GM13976 (cell line): ENCODE data around the gene R3HCC1L.

Experiments
- DNase-seq: peaks from one replicate; pipeline ENCODE4 v3.0.0; 2012; ENCODE audit warnings: low spot score
- in situ Hi-C: fragments of 300-500 bp; cut with MboI; formaldehyde crosslinking; loops from one replicate; pipeline ENCODE4 v1.12.0; 2022; ENCODE audit warnings: low sequenced_read_pairs, mixed read lengths, inconsistent platforms; ENCODE audit not compliant: unreplicated experiment
- TF ChIP-seq, protein P1 (sequence below): IDR thresholded peaks from 2 replicates; pipeline ENCODE4 v1.5.1; 2012; ENCODE audit warnings: borderline replicate concordance, mild to moderate bottlenecking; ENCODE audit not compliant: insufficient read depth; ENCODE audit errors: extremely low read depth, missing control alignments, control extremely low read depth

R3HCC1L gene

DNA sequence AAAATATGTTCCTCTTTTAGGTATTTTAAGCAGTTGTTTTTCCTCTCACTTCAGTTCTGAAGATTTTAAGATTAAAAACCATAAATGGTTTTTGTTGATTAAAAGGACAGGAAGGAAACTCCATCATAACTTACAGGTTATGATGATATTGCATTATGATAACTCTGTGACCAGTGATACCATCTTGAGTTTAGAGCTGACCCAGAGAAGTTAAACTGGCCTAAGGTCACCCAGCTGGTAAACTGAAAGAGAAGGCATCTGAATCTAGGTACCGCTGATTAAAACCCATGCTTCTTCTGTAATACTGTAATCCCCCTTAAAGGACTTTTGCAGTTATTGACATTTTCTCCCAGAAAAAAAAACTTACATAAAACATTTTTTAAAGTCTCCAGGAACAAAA lies 103.9 kb downstream of the R3HCC1L start:
- TF ChIP-seq, protein P1, sequence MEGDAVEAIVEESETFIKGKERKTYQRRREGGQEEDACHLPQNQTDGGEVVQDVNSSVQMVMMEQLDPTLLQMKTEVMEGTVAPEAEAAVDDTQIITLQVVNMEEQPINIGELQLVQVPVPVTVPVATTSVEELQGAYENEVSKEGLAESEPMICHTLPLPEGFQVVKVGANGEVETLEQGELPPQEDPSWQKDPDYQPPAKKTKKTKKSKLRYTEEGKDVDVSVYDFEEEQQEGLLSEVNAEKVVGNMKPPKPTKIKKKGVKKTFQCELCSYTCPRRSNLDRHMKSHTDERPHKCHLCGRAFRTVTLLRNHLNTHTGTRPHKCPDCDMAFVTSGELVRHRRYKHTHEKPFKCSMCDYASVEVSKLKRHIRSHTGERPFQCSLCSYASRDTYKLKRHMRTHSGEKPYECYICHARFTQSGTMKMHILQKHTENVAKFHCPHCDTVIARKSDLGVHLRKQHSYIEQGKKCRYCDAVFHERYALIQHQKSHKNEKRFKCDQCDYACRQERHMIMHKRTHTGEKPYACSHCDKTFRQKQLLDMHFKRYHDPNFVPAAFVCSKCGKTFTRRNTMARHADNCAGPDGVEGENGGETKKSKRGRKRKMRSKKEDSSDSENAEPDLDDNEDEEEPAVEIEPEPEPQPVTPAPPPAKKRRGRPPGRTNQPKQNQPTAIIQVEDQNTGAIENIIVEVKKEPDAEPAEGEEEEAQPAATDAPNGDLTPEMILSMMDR, result no peak
- in situ Hi-C loops, result no loop called here
- no peak for DNase-seq

DNA sequence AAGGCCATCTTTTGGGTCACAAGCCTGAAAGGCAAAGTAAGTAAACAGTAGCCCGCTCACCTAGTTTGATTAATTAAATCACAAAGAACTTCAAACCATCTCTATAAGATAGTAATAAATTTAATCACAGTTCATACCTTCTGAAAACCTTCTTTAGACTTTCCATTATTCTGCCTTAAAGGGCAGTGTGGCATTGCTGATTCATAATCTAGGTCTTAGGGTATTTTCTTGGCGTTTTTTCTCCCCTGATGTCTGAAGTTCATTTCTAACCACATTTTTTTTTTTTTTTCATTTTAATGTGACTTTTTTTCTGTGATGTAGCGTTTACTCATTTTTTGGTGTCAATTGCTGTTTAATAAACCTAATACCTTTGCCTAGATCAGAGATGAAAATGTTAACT lies 106.1 kb downstream of the R3HCC1L start:
- in situ Hi-C loops, result no loop called here
- no peak for DNase-seq
- TF ChIP-seq, protein P1, result no peak

DNA sequence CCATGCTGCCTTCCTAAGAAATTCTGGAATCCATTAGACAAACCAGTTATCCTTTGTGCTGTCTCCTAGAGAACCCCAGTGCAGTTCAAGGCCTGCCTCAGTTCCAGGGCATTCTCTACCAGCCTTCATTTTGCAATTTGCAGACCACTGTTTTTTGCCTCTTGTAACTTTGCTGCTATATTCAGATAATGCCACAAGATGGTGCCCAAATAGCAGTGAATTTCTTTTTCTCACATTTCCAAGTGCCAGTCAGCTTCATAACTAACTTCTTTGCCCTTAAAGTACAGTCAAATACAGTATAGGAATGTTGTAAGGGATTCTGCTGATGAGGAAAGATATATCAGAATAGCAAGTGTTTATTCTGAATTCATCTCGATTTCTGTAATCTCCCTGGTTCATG lies 108.4 kb downstream of the R3HCC1L start:
- in situ Hi-C loops, result no loop called here
- TF ChIP-seq, protein P1, result no peak
- no peak for DNase-seq

DNA sequence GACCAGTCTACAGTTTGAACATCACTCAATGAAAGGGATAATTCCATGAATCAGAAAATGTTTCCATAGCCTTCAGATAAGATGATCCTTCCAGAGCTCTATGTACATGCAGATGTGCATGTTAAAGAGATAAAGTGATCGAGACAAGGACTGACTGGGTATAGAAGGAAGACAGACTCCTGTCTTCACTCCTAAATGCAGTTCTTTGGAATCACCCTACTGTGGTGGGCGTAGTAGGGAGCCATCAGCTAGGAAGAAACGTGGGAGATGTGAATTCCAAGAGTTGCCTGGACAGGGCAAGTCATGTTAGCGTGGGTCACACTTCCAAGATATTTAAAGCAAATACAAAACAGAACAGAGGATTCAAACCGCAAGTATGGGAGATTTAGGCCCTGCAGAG lies 109.7 kb downstream of the R3HCC1L start:
- in situ Hi-C loops, result no loop called here
- TF ChIP-seq, protein P1, result no peak
- no peak for DNase-seq

DNA sequence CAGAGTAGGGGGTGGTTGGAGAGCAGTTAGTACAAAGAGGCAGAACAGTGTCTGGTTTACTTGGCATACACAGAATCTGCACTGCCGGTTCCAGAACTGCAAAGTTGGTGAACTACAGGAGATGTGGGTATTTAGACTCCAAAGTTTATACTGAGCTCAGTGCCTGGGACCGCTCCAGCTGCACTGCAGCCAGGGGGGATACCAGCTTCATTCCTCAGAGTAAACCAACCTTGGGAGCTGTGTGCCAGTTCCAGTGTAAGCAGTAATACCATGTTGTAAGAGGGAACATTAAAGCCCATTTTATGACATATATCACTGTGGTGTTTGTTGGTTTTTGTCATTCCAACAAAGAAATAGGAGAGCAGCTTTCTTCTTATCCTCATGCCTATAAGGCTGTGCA lies 110.1 kb downstream of the R3HCC1L start:
- TF ChIP-seq, protein P1, result no peak
- no peak for DNase-seq

DNA sequence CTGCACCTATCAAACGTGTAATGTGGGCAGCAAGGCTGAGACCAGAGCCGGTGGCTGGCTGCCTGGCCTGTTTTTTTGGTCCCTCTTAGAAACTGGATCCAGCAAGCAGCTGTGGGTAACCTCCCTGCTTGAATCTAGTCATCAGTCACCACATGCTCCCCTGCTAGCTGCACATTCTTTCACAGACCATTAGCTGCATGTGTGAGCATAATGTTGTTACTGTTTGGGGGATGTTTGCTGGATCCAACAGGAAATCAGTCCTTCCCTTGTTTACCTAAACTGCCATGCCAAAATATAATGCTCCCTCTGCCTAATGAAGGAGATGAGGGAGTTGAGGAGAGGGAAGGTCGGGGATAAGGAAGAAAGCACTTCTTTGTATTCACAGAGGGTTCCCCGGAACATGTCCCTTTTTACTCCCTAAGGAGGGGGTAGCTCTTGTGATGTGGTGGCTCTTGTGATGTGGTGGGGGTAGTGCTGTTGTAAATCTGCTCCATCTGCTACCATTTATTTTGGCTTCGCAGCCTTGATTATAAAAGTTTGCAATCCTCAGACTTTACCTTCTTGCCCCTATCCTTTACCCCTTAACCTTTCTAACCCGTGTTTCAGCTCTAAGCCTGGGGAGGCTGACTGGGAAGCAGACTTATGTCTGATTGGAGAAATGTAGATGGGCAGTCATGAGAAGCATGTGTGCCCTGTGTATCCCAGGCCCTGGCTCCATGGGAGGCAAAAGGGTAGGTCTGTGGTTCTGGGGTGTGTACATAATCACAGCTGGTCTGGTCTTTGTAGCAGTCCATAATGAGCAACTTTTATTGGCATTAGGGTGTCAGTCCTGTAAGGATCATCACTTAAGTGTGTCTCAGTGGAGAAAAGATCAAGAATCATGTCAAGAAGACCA lies 112.7 kb downstream of the R3HCC1L start:
- TF ChIP-seq, protein P1, result no peak
- in situ Hi-C loops, result no loop called here
- no peak for DNase-seq

More for the DNA sequence above, 110.1 kb downstream of the R3HCC1L start:
- in situ Hi-C loops, result no loop called here
